NCI-H1105 treated with DMSO at 0.1 percent for 48 hours (cell line): ENCODE measurements around the gene PUDP.
"Not testable (repeated sequence)": the region's sequence is repeated elsewhere in the genome, so short reads cannot be mapped to it uniquely, and the experiment has no call there.

Source experiments
- DNase-seq: peaks from one replicate; lab custom pipeline; 2025; lab: John Stamatoyannopoulos, UW

The PUDP gene

DNA sequence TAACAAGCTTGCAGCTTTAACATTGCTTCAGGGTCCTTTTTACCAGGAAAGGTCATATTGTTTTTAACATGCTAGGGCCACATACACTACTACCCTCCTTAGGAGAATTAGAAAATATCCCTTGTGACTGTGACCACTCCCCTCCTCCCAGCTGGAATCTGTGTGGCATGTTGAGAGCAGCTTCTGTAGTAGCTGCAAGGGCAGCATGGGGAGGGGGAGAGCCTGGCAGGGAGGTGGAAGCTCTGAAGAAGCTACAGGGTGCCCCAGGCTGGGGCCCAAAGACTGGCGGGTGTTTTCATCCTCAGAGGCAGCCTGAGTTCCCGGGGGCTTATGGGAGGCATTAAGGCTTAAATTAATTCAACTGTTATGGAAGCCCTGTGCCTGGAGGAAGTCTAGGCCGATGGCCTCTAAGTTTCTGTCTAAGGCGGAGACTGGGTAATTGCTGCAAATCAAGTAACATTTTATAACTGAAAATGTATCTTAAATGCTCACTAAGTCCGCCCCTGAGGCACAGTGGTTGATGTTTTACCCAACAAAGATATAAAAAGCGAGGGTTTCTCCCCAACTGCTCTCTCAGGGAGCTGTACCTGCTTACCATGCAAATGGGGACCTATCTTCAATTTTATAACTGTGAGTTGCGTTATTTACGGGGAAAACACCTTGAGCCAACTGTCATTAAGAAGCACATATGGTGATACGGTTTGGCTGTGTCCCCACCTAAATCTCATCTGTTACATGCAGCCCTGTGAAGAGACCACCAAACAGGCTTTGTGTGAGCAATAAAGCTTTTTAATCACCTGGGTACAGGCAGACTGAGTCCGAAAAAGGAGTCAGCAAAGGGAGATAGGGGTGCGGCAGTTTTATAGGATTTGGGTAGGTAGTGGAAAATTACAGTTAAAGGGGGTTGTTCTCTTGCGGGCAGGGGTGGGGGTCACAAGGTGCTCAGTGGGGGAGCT lies 37.8 kb downstream of the PUDP start:
- no peak for DNase-seq

- DNase-seq: no peak
Observed at GRCh38 chrX:7109049-7109531, 38.9 kb downstream of the PUDP start.

GRCh38 chrX:7108030-7108429 lies 39.9 kb downstream of the PUDP start:
- DNase-seq: no peak

GRCh38 chrX:7106649-7107048 lies 41.3 kb downstream of the PUDP start:
- no peak for DNase-seq

DNA sequence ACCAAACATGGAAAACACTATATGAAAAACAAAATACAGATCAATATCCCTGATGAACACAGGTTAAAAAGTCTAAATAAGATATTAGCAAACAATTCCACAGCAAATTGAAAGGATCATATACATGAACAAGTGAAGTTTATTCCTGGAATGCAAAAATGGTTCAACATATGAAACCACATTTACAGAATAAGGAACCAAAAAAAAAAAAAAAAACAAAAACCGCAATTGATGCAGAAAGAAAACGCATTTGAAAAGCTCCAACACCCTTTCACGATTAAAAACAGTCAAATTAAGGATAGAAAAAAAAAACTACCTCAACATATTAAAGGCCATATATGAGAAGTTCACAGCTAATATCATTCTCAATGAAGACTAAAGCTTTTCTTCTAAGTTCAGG lies 45.8 kb downstream of the PUDP start:
- no peak for DNase-seq

DNA sequence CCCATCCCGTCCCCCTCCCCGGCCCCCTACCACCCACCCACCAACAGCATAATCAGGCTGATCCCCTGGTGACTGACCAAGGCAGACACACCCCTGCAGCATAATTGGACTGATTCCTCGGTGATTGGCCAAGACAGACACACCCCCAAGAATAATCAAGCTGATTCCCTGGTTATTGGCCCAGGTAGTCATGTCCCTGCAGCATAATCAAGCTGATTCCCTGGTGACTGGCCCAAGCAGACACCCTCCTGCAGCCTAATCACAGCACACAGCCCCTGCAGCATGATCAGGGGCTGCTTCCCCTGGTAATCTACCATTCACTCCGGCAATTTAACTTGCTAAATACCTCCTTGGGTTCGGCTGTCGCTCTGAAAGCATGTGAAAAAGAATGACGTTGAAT lies 47.9 kb downstream of the PUDP start:
- DNase-seq: no peak

DNA sequence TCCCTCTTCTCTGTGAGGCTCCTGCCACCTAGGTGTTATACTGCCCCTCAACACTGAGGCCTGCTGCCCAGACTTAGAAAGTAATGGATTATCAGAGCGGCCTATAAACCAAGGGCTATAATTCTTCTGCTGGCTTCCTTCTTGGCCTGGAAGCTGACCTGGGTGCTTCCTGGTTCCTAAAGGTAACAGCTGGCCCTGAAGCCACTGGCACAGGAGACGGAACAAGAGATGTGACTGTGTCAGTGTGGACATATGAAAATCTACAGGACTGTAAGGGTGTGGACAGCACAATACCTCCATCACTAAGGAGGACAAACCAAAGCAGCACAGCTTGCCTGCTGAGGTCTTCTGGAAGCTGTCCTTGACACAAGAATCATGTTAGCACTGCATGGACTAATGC lies 52.3 kb downstream of the PUDP start:
- not testable (repeated sequence) for DNase-seq

DNA sequence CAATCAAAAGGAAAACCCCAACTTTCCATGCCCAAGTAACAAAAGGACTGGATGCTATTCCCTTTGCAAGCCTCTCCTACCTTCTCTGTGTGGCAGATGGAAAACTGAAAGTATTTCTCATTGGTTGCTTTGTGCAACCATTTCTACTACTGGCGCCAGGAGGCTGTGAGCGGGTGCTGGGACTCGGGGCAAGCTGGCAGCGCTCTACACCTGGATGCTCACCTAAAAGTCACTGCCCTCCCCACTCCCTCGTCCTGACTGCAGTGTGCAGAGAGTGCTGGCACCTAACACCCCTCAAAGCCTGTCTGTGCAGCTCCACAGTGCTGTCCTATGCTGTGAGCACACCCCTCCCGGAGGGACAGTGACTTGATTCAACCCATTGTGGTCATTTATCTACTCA lies 54.6 kb downstream of the PUDP start:
- DNase-seq: no peak

DNA sequence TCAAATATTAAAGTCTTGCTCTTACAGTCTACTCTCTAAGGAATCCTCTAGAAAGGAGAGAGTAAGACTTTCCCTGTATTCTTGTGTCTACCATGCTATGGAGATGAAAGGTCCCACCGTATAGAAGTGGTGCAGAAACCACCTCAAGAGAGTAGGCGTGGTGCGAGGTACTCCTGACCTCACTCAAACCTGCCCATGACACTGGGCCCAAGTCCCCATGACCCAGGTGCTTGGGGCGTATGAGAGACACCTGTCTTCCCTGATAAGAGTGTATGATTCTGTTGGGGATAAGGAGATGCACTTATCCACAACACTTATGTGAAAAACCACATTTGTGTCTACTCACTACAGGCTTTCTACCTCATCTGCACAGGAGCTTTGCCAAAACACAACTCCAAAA lies 55.4 kb downstream of the PUDP start:
- DNase-seq: no peak

GRCh38 chrX:7091923-7092322 lies 56.0 kb downstream of the PUDP start:
- no peak for DNase-seq

DNA sequence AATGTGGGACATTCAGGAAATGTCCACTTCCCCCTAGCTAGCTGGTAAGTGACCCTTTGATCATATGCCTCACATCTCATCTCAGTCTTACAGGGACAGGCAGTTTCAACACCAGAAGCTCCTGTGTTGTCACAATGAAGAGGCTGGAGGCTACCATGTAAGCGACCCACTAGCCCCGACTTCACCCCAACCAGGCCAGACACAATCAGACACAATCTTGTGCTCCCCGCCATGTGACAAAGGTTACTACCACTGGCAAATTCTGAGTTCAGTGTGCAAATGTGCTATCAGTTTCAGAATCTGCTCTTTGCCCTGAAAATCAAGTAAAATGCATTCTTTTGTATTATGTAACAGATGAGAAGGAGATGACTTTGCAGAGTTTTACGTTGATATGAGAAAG lies 57.3 kb downstream of the PUDP start:
- no peak for DNase-seq

GRCh38 chrX:7088968-7089615 lies 58.9 kb downstream of the PUDP start:
- DNase-seq: no peak

GRCh38 chrX:7086384-7086783 lies 61.6 kb downstream of the PUDP start:
- no peak for DNase-seq

DNA sequence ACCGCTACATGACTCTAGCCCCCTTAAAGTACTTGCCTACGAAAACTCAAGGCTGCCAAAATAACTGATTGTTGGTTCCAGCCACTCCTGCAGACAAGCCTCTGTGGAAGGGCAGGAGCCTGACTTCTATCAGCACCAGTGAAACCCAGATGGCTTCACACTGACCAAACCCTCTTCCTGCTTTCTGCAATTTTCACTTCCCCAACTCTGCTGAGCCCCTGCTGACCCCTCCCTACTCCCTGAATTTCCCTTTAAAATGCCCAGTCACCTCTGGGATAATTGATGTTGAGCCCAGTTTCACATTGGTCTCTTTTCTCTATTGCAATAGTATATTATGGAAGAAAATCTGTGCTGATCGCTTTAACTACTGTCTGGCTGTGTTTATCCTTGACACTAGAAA lies 62.1 kb downstream of the PUDP start:
- DNase-seq: no peak

DNA sequence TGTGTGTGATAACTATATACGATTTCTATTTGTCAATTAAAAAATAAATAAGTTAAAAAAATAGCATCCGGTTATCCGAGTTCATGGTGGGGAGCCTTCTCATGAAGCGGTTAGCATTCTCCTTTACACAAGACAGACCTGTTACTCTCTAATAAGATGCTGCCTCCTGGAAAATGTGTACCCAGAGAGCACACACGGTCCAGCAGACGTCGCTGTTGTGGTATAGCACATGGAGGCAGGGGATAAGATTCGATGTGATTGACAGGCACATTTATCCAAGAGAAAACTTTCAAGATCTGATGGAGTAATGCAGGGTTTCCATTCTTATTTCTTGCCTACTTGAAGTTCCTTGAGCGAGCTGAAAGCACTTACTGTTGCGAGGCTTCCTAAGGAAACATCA lies 63.1 kb downstream of the PUDP start:
- DNase-seq: no peak

DNA sequence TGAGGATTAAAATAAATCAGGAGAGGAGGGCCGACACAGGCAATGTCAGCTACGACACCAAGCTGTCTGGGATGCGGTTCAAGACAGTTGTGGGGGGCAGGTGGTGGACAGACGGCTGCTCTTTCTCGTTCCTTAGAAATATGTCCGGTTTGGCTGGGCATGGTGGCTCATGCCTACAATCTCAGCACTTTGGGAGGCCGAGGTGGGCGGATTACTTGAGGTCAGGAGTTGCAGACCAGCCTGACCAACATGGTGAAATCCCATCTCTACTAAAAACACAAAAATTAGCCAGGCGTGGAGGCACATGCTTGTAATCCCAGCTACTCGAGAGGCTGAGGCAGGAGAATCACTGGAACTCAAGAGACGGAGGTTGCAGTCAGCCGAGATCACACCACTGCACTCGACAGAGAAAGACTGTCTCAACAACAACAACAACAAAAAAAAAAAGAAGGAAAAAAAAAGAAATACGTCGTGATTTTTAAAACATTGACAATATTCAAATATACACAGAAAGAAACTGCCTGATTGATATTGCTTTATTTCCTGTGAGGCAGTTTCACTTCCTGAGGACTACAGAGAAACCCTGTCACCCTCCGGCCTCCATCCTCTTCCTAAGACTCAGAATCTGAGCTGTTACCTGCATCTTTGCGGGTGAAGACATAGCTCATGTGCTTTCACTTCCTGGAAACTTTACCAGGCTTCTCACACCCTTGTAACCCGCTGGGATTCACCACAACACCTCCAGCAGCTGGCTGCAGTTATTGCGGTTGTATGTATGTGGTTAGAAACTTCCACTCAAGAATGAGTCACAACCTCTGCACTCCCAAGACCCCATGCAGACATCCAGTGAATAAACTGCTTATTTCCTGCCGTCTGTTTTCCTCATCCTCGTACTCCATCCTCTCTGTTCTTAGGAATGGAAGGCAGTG lies 64.2 kb downstream of the PUDP start:
- DNase-seq: no peak

DNA sequence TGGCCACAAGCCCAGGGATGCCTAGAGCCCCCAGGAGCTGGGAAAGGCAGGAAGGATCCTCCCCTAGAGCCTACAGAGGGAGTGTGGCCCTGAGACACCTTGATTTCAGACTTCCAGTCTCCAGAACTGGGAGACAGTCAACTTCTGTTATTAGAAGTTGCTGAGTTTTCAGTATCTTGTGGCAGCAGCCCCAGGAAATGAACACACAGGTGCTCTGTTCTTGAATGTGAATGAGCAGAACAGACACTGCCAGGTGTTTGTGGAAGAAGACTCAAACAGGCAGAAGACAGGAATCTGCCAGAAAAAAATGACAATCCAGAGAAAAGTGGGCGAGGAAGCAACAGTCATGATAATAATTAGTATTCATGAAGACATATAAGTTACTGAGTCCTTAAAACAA lies 64.9 kb downstream of the PUDP start:
- DNase-seq: no peak

DNA sequence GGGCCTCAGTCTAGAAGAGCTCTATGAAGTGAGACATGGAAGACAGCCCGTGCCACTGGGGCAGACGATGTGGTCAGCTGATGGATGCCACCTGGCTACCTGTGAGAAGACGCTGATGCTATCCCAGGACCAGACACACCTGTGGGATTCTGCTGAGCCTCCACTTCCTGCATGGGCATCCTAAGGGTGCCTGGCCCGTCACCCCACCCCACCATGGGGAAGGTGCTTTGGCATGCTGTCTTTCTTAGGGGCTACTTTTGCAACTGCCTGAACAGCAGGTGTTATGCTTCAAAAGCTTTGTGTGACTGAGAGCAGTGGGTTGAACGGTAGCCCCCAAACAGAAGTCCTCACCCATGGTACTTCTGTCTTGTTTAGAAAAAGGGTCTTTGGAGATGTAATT lies 65.4 kb downstream of the PUDP start:
- DNase-seq: no peak

DNA sequence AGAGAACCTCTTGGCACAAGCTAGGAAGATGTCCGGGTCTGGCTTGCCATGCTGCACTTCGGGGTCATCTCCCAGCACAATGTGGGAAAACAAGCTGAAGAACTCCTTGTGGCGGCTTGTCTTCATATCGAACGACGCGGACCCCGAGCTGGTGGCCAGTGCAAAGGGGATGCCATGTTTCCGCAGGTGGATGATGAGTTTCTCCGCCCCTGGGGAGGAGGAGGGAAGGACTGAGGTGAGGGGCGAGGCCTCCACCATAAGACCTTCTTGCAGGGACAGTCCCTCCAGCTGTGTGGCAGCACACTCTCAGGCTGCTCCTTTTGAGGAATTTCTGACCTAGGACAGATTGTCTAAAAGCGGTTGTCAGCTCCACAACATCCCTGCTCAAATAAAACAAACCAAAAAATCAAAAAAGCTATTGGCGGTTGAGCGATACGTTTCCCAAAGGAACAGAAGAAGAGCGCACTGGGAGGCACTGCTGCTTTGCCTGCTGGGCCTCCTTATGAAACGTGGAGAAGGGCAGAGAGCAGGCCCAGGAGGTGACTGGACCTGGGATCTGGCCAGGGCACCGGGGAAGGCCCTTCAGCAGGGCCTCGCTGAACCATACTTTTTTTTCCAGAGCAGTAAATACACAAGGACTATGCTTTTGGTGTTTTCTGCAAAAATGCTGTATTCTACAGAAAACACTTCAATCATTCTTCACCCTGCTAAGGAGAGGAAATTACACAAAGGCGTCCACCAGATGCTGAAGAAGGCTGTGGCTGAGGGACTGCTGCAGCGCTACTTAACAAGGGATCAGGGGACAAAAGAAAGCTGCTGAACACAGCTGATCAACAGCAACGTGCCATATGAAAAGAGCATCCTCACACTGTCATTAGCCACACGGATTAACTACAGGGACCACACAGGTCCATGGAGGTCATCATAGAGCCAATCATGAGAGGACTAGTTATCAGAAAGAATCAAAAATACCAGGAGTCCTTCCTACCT lies 70.4 kb downstream of the PUDP start:
- no peak for DNase-seq

GRCh38 chrX:7076245-7076661 lies 71.7 kb downstream of the PUDP start:
- no peak for DNase-seq

DNA sequence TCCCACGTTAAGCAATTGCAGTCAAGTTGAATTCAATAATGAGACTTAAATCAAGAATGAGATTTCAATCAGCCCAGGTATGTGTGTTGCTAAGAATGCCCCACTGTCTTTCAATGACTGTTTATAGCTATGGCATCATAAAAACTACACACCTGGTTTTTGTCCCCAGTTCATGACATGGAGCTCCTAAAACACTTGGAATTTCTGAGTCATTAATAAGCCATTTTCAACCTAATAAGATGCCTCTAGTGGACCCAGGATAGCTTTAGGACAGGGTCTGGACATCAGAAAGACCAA lies 73.1 kb downstream of the PUDP start:
- DNase-seq: no peak
